ENCODE data around the gene PCSK2. TPM values are rescaled to one million over a fixed set of nuclear protein-coding genes. Genes with fewer than 3 reads are reported as not detected.

The PCSK2 gene
- total and polyA plus RNA-seq, 8 donors, result 5.4 to 51.0 (median 9.3) TPM

DNA sequence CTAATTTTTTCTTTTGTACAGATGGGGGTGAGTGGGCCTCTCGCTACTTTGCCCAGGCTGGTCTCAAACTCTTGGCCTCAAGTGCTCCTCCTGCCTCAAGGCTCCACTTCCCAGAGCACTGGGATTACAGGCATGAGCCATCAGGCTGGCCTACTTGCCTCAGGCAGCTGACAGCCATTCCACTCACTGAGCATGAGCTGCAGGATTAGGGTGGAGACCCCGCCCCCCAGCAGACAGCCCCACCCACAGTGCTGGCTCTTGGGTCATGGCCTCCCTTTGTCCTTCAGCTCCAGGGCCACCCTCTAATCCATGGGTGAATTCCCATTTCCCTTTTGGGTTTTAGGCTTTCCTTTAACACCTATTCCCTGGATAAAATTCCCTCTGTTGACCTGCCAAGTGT lies 222.2 kb downstream of the PCSK2 start:
- WGBS, 2 donors, result 78 to 88% methylated on average over 2 of the region's 2 CpGs
- no peak for FAIRE-seq
- Histone ChIP-seq H3K4me1 (no peaks in the 10 kb centered on the region), H3K36me3 (no peaks in the 10 kb centered on the region), H3K4me3 (no peak overlapping the region), H3K27me3 (no peaks in the 10 kb centered on the region), H3K27ac (no peak overlapping the region), H3K9me3 (no peaks in the 10 kb centered on the region)
- TF ChIP-seq, protein P1, sequence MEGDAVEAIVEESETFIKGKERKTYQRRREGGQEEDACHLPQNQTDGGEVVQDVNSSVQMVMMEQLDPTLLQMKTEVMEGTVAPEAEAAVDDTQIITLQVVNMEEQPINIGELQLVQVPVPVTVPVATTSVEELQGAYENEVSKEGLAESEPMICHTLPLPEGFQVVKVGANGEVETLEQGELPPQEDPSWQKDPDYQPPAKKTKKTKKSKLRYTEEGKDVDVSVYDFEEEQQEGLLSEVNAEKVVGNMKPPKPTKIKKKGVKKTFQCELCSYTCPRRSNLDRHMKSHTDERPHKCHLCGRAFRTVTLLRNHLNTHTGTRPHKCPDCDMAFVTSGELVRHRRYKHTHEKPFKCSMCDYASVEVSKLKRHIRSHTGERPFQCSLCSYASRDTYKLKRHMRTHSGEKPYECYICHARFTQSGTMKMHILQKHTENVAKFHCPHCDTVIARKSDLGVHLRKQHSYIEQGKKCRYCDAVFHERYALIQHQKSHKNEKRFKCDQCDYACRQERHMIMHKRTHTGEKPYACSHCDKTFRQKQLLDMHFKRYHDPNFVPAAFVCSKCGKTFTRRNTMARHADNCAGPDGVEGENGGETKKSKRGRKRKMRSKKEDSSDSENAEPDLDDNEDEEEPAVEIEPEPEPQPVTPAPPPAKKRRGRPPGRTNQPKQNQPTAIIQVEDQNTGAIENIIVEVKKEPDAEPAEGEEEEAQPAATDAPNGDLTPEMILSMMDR (IDR thresholded peaks at IDR 0.05), result no peak
- ATAC-seq, result no peak
- intact Hi-C loops (cut with DNase I), result no loop called here
- DNase-seq, result no peak

DNA sequence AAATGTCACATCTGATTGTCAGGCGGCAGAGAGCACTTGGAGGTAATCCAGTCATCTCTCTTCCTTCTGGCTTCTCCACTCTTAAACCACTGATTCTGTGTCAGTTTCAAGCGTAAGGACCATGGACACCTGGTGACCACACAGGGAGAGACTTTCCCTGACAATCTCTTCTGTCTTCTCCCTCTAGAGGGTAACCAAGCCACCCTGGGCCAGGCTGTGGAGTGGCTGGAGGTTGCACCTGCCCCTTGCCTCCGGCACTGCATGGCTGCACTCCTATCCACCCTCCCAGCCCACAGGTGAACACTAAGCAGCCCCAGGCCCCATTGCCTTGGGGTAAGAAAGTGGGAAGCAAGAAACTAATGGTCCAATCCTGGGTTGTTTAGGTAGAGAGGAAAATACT lies 225.6 kb downstream of the PCSK2 start:
- Histone ChIP-seq H3K4me1 (no peaks in the 10 kb centered on the region), H3K36me3 (no peaks in the 10 kb centered on the region), H3K9me3 (no peaks in the 10 kb centered on the region), H3K27ac (no peak overlapping the region), H3K27me3 (no peaks in the 10 kb centered on the region), H3K4me3 (no peak overlapping the region)
- TF ChIP-seq, protein P1 (IDR thresholded peaks at IDR 0.05), result no peak
- FAIRE-seq (no peak), DNase-seq (no peak), ATAC-seq (no peak)
- intact Hi-C loops (cut with DNase I), result no loop called here
- 42 to 44% methylated on average over 3 of the region's 3 CpGs for WGBS, 2 donors

DNA sequence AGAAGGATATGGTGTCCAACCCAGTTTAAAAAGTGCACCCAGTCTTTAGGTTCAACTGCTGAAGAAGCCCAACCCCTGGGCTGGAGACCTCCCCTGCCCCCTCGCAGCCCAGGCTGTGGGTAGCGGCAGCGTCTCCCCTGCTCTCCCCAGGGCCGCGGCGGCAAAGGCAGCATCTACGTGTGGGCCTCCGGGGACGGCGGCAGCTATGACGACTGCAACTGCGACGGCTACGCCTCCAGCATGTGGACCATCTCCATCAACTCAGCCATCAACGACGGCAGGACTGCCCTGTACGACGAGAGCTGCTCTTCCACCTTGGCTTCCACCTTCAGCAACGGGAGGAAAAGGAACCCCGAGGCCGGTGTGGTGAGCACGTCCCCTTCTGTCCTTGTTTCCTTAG lies 226.8 kb downstream of the PCSK2 start:
- H3K9me3 ChIP-seq, result no peaks in the 10 kb centered on the region
- no peaks in the 10 kb centered on the region for H3K27me3 ChIP-seq
- no peak overlapping the region for H3K4me3 ChIP-seq
- ATAC-seq, result no peak
- 79 to 83% methylated on average over 22 of the region's 22 CpGs for WGBS, 2 donors
- intact Hi-C loops (cut with DNase I), result no loop called here
- FAIRE-seq, result no peak
- no peak overlapping the region for H3K27ac ChIP-seq
- DNase-seq, result no peak
- H3K36me3 ChIP-seq, result no peaks in the 10 kb centered on the region
- TF ChIP-seq, protein P1 (IDR thresholded peaks at IDR 0.05), result no peak
- H3K4me1 ChIP-seq, result no peaks in the 10 kb centered on the region

DNA sequence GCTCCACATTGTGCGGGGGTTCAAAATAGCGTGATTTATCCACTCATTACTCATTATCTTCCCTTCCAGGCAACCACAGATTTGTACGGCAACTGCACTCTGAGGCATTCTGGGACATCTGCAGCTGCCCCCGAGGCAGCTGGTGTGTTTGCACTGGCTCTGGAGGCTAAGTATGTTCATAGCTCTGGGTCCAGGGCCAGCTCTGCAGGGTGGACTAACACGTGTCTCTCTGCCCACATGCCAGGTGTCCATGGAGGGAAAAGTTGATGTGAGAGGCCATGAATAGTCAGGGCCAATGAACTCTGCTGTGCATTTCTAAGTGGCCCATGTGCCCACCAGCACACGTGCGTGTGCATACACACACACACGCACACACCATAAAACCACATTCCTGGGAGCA lies 229.4 kb downstream of the PCSK2 start:
- TF ChIP-seq, protein P1 (IDR thresholded peaks at IDR 0.05), result no peak
- no peak overlapping the region for H3K4me3 ChIP-seq
- H3K27ac ChIP-seq, result no peak overlapping the region
- peak in 1 of 4 donors; percentile 51 for ATAC-seq
- no peak for DNase-seq
- H3K27me3 ChIP-seq, result no peaks in the 10 kb centered on the region
- intact Hi-C loops (cut with DNase I), result no loop called here
- no peak for FAIRE-seq
- H3K9me3 ChIP-seq, result no peaks in the 10 kb centered on the region
- H3K4me1 ChIP-seq, result no peaks in the 10 kb centered on the region
- H3K36me3 ChIP-seq, result no peaks in the 10 kb centered on the region
- 58 to 59% methylated on average over 8 of the region's 8 CpGs for WGBS, 2 donors

DNA sequence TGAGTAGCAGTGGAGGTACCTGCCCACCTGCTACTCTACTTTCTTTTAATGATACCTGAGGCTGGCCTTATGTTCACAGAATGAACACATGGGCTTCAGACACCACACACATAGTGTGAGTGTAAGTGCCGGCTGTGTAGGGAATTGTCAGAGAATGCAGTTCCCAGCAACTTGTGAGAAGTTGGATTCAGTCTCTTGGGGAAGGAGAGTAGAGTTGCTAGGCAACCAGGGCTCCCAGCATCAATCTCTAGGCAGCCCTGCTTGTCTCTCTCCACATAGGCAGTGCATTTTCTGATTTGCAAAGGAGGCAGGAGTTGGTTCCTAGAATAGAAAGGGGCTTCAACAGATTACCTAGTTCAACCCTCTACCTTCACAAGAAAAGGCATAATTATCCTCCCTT lies 230.2 kb downstream of the PCSK2 start:
- no peaks in the 10 kb centered on the region for H3K9me3 ChIP-seq
- H3K36me3 ChIP-seq, result no peaks in the 10 kb centered on the region
- ATAC-seq, result no peak
- H3K4me1 ChIP-seq, result no peaks in the 10 kb centered on the region
- H3K27me3 ChIP-seq, result no peaks in the 10 kb centered on the region
- TF ChIP-seq, protein P1 (IDR thresholded peaks at IDR 0.05), result no peak
- no peak overlapping the region for H3K27ac ChIP-seq
- WGBS, 2 donors, result 63 to 74% methylated on average over 1 of the region's 1 CpG
- intact Hi-C loops (cut with DNase I), result no loop called here
- no peak for FAIRE-seq
- DNase-seq, result no peak
- H3K4me3 ChIP-seq, result no peak overlapping the region
